GM21447 (cell line): ENCODE measurements around the gene NCKAP5.

Experiments used
- ATAC-seq: cut with Tn5 transposase; IDR thresholded peaks from one replicate; pipeline ENCODE4 v1.9.1; 2021; ENCODE audit not compliant: unreplicated experiment

The NCKAP5 gene

DNA sequence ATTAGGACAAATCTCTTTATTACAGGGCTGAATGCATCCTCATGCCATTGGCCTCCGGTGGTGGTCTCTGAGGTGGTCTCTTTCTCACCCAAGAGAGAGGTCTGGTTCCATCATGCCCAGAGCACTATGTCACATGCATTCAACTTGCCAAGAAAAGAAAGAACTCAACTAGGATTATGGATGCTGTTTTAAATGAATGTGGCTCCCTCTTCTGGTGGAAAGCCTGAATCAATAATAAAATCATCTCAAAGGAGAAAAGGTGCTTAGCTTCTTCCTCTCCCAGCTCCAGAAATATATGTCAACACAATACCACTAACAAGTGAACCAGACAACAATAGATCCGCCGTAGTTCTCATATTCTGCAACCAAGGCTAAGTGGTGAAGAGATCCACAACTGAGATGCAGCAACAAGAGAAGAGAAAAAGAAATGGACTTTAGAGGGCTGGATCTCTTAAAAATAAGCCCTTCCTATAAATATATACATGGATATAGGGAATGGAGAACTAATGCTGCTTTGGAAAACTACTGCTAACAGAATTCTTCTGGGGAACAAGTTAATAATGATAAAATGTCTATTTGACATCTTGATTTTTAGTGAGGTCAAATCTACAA lies 396.8 kb downstream of the NCKAP5 start:
- no peak for ATAC-seq

DNA sequence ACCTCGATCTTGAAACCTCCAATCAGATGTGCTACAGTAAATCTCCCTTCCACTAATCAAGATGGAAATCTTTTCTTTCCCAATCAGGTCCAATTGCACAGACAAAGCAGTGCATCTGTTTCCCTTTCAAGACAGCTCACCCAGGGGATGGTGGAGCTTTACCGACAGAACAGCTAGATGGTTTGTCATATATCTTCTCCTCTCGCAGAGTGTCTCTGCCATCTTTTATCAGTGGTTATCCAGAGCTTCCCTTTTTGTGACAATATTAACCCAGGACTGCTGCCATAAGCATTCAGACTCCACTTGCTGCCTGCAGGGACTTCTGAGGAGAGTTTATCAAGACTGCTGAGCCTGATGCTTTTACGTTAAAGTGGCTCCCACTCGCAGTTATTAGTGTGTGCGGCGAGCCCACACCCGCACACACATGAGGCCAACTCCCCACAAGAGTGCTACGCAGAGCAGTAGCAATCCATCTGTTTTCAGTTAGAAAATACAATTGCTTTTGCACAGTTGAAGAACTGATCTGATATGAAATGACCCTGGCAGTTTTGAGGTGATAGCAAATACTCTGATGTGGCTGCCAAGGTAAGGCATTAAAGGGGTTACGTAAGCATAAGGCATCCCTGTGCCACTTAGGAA lies 398.9 kb downstream of the NCKAP5 start:
- ATAC-seq = no peak

DNA sequence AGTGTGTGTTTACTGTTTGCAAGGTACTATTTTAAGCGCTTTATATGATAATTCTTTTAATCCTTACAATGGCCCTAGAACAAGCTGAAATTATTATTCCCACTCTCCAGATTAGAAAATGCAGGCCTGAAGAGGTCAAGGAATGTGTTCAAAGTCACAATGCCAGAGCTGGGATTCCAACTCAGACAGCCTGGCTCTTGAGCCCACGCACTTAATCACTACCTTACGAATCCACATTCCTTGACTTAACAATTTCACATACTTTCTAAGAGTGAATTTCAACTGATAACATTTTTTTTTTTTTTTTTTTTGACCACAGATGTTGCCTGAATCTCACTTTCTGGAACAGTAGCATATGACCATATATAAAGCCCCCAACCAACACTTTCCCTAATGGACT lies 400.3 kb downstream of the NCKAP5 start:
- no peak for ATAC-seq

DNA sequence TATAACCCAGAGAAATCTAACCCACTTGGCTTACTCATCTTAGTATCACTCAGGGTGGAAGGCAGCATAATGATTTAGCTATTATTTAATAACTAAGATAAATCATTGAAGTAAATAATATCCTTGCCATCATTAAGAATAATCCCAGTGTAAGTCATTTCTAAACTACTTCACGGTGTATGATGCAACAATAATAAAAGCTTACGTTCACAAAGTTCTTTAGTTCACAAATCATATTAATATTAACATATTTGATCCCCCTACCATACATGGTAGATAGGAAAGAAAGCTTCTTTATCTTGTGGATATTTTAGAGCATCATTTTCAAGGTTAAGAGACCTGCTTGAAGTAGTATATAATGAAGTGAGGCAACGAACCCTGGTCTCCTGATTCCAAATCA lies 401.0 kb downstream of the NCKAP5 start:
- no peak for ATAC-seq

DNA sequence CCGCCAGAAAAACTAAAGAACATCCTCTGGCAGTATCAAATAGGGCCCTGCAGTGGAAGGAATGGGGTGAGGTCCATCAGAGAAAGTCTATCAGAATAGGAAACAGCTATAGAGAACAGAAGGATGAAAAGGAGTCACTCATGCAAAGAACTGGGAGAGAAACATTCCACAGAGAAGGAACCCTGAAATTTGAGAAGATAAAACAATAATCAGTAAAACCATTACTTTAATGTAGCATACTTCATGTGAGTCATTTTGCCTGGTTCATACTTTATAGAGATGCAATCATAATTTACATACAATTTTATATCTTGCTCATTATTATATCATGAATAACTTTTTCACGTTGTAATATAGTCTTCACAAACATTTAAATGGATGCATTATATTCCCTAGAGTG lies 402.2 kb downstream of the NCKAP5 start:
- no peak for ATAC-seq

DNA sequence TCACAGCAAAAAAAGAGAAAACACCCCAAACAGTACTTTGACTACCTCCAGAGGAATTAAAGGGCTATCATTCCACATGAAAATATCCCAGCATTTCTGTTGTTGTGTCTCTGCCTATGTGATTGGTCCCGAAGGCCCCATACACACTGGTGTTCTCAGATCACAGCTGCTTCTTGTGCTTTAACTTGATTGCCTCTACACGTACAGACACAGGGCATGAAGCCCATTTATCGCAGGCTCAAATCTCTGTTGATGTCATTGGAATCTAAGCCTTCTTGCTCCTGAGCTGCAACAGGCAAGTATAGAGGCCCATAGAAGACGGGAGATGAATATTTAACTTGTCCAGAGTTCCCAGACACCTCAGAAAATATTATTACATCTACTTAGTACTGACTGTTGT lies 405.2 kb downstream of the NCKAP5 start:
- no peak for ATAC-seq

DNA sequence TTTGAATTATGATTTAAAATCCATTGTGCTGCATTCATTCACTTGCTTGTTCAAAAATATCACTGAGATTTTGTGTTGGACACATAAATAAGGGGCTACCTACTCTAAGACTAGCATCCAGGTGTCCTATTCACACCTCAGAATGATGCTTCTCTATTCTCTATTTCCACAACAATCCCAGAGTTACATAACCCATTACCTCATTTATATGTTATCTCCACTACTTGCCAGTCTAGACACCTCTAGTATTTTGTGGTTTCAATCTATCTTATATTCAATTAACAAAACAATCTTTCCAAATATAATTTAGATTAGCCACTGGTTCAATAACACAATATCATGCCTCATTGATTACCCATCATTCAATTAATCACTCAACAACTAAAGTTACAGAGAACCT lies 409.8 kb downstream of the NCKAP5 start:
- no peak for ATAC-seq

DNA sequence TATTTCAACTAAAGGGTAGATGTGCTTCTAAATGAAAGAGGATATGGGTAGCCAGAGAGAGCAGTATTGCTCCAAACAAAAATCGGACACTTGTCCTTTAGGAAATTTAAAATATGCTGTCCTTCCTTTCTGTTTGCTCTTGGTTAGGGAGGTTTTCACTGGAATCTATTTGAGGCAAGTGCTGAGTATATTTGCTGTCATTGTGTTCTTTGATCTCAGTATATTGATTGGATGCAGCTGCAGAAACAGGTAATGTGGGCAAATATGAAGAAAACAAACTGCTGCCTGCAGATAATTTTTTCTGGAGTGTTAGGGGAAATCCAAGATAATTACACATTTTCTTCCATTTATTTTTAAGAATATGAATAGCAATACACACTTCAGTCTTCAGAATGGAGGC lies 410.2 kb downstream of the NCKAP5 start:
- ATAC-seq = no peak

DNA sequence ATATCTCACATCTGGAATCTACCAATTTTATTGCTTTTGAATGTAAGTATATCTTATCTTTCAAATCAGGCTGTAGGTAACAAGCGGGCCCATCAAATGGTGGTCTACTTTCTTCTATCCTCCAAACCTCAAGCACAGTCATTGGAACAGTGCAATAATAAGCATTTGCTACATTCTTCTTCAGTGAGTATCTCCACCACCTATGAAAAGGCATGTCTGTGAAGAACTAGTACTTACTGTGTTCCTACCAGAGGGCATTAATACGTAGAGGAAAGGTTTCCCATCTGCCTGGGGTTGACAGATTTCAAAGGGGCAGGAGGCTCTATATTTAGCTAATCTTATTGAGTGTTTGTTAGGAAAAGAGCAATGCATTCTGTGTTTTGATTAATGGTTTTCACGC lies 411.1 kb downstream of the NCKAP5 start:
- ATAC-seq = no peak

DNA sequence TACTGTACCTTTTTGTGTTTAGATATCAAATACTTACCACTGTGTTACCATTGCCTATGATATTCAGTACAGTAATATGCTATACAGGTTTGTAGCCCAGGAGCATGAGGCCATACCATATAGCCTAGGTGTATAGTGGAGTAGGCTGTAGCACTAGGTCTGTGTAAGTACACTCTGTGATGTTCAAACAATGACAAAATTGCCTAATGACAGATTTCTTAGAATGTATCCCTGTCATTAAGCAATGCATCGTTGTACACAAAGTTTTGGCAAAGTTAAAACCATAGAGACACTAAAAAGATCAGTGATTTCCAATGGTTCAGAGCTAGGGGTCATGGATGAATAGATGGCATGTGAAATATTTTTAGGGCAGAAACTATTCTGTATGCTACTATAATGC lies 415.5 kb downstream of the NCKAP5 start:
- ATAC-seq = no peak

DNA sequence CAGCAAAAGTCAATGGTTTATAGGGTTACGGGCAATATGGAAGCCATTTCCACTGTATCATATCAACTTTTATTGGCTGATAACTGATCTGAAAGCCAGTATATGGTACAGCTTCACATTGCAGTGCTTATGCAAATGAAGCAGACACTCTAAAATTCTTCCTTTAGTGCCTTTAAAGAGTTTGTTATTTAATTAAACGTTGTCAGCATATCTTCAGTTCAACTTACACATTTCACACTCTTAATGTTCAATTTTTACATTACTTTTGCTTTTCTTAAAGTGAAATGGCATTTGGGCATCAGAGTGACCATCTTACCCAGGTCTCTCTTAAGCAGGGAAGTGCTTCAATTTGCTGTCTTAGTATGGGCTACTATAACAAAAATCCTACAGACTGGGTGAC lies 420.1 kb downstream of the NCKAP5 start:
- no peak for ATAC-seq

DNA sequence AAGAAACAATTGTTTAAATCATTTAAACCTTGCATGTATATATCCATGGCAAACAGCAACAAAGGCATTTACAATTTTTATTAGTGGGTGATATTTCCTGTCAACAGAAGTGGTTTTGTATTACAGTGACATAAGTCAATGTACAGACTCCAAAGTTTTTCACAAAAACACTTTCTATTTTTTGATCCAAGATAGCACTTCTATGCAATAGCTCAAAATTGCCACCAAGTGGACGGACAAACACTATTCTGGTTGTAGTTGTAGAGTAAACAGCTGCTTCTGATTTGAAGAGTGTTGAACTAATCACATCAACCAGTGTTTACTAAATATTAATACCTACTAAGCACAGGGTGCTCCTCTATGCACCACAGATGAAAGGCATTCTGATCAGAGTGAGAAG lies 421.4 kb downstream of the NCKAP5 start:
- ATAC-seq = no peak

DNA sequence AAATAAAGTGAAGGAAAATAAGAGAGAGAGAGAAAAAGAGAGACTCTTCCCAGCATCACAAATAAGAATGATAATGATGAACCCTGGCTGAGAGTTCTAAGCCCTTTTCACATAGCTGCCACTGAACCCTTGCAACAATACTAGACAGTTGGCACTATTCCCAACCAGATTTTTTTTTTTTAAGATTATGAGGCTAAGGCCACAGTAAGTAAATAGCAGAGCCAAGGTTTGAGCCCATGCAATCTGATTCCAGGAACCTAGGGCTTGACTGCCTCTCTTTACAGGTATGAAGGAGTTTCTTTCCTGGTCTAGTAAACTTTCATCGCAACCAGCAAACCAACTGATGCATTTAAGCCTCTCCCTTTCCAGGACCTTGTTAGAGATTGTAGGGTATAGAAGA lies 424.6 kb downstream of the NCKAP5 start:
- no peak for ATAC-seq

DNA sequence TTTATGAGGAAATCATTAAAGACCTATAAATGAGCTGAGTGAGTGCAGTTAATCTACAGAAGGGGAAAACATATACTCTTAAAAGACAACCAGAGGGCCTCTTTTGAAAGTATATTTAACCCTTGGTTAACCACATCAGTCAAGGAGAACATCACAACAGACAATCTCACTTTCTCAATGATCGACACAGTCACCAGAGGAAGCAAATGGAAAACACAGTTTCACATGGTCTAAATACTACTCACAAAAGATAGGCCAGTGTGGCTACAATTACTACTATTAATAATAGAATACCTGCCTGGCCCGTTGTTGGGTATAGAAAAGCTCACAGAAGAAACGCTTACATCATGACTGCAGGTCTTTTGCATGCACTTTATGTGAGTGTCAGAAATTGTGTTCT lies 426.2 kb downstream of the NCKAP5 start:
- ATAC-seq = no peak

DNA sequence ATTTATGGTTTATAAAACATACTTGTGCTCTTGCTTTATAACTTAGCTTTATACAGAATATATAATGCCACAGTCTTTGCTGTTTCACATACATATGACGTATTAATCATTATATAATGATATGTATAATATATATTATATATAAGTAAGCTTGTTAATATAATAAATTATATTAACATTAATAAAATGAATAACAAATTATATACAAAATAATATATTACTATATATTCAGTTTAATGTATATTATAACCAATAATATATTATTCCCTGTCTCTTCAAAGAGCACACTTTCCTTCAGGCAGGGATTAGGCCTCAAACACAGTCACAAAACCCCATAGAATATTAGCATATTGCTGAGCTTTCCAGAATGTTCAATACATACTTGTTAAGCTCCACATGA lies 427.6 kb downstream of the NCKAP5 start:
- ATAC-seq = no peak

DNA sequence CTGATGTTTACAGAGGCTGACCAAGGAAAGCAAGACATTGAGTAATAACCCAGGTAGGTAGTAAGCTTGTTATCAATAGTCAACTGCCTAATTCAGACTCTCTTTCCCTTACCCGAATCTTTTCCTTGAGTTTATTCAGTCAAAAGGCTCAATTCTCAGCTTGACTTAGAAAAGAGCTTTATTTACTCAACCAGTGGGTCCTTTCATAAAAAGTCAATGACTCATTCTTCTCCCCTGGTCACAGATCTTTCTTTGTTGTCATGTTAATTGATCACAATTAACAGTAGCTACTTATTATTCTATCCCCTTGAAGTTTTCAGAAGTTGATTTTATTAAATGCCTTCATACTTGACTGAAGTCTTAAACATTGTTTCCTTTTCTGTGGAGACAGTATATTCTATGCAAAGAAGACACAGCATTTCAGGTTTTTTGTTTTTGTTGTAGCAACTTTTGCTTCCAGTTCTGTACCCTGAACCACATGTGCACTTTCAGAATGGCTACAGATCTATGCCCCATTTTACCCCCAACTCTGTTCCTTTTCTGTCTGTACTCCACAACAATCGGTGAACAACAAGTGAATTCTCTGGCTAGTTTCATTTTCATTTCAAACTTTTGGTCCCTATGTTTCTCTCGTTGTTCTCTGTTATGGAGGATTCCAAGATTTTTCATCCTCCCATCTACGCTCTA lies 428.3 kb downstream of the NCKAP5 start:
- no peak for ATAC-seq

DNA sequence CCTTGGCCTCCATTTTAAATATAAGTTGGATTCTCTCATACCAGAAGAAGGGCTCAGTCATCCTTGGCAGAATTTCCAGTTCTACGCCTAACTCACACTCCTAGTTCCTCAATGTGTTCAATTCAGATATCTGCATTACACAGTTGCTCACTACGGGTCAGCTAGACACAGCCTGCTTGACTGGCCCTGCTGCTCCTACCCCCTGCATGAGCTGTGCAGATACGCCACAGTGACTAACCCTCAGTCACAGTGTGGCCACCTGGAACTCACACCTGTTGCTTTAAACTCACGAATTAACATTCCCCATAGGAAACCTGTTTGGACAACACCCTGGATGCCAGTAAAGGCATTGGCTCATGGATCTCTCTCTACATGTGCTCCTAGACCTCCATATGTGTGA lies 429.6 kb downstream of the NCKAP5 start:
- ATAC-seq = no peak

DNA sequence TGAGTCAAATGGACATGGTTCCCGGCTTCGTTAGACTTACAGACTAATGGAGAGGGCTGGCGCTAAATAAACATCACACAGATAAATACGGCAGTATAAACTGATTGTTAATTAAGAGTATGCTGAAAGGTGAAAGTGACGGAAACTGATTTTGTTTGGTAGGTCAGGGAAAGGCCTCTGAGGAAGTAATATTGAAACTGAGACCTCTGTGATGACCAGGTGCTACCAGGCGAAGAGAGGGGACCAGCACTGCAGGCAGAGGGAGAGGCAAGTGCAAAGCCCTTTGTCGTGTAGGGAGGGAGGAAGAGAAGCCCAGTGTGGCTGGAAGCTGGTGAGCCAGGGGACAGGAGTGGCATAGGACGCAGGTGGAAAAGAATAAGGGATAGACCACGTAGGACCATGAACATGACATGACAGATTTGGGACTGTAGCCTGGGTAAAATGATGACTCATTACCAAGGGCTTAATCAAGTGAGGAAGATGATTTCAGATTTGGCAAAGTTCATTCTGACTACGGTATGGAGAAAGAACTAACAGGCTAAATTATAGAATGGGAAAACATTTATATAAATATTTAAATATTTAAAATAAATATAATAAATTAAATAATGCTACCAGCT lies 433.1 kb downstream of the NCKAP5 start:
- ATAC-seq = no peak

DNA sequence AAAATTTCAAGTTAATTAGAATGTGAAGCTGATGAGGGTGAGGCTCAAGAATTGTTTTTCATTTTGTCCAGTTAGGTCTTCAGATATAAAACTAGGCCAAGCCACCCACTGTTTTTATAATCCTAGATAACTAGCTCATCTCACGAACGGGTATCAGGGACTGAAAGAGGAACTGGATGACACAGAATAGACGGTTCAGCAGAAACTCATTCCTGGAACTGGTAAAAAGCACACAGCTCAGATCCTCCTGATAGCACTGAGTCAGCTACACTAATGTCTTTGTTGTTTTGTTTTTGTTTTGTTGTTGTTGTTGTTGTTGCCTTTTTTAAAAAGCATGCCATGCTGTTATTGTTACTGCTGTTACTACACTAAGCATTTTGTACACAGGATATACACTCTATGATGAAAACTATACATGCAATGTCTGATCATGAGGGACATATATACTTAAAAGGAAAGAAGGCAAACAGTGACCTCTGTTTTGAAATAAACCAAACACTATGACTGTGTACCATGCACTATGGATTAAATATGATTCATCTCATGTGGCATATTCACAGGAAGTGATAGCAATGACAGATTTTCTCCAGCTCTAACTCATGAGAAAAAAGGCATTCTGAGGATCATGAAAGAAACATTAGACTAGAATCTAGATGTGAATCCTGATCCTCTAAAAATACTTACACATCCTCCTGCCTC lies 437.6 kb downstream of the NCKAP5 start:
- no peak for ATAC-seq

DNA sequence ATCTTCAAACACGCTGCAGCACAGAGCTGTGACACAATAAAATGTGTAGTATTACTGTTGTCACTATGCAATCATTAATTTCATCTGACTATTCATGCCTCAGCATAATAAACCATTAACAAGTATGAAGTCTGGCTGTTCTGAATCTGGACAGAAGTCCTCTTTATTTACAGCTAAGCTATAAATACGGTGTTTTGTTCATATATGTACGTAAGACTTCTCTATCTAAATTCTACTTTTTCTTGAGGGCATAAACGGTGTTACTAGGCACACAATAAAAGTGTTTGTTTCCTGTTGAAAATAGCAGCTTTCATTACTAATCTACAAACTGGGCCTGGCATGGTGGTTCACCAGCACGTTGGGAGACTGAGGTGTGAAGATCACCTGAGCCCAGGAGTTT lies 443.8 kb downstream of the NCKAP5 start:
- ATAC-seq = no peak

DNA sequence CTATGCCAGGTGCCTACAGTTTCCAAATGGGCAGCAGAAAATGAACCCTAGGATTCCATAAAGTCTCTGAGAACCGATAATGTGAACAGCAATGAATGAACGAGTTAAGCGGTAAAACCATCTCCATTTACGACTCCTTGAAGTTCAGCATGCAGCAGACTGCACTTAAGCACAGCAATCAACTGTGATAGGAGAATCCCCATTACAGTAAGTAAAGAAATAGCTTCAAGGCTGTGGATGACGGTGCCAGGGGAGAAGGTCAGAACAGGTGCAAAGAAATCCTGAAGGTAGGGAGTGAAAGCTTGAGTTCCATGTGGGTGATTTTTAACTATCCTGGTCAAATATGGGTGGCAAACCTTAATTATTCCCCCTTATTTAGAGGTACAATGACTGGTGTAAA lies 444.4 kb downstream of the NCKAP5 start:
- ATAC-seq = no peak

DNA sequence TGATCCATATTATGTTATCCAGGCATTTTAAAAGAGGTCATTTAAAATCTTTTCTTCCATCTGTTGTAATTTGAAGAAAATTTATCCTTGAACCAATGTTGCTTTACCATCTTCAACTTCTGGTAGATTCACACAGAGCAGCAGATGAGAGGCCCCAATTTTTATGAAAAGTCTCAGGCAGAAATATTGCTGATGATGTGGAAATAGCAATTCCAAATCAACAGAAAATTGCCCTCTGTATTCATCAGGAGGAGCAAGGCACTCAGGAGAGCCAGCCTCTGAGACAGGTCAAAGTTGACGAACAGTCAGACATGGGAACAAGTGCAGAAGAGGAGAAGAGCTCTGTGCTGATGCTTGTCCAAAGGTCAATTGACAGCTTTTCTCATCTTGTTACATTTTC lies 444.9 kb downstream of the NCKAP5 start:
- no peak for ATAC-seq
